Activated naive CD4-positive, alpha-beta T cell treated with anti-CD3 and anti-CD28 coated beads, Interleukin-2, amount 50 U/mL, for 72 hours (primary cell): Measurements from ENCODE around the gene NTN3. TPM values are rescaled to one million over a fixed set of nuclear protein-coding genes. Genes with fewer than 3 reads are reported as not detected.
A peak's percentile ranks its signal among the peaks of the same experiment; 100 is the strongest.
"Not testable (repeated sequence)": the region's sequence is repeated elsewhere in the genome, so short reads cannot be mapped to it uniquely, and the experiment has no call there.

ENCODE experiments used
- ATAC-seq, 2 donors: fragments of 150-1000 bp; cut with Tn5 transposase; 2 replicates each; pipeline ENCODE4 v1.10.0; 2021; ENCODE audit warnings: mild to moderate bottlenecking in 2 of 2, moderate library complexity in 2 of 2
- DNase-seq, 2 donors: peaks; one replicate each; pipeline ENCODE4 v3.0.0; 2021 to 2022; ENCODE audit warnings: low spot score in 2 of 2
- H3K27ac Mint-ChIP-seq, 2 donors: one replicate each; pipeline ENCODE4 v1.8.0; 2022; ENCODE audit warnings: mild to moderate bottlenecking in 2 of 2, mixed read lengths in 2 of 2
- H3K36me3 Mint-ChIP-seq, 2 donors: one replicate each; pipeline ENCODE4 v1.8.0; 2022; ENCODE audit warnings: mixed read lengths in 2 of 2
- H3K9me3 Mint-ChIP-seq, 2 donors: one replicate each; pipeline ENCODE4 v1.8.0; 2022; ENCODE audit warnings: mixed read lengths in 2 of 2
- total RNA-seq, 2 donors: library from RNA; stranded (reverse); gene quantifications; one replicate each; pipeline ENCODE4 v1.2.3, GENCODE V29; 2022

The NTN3 gene
- total RNA-seq, 2 donors from 2014 or later: not detected

- DNase-seq (peak in 1 of 2 donors; percentile 50), ATAC-seq (no peak)
- no peaks in the 10 kb centered on the region for H3K9me3 Mint-ChIP-seq
- H3K36me3 Mint-ChIP-seq: peaks cover 28 to 51% of the 10 kb centered on the region in 2 donors
- H3K27ac Mint-ChIP-seq: no peak overlapping the region
Measured at GRCh38 chr16:2436110-2436509, 35.0 kb upstream of the NTN3 start.

GRCh38 chr16:2437032-2437790 lies 33.9 kb upstream of the NTN3 start:
- no peak for ATAC-seq
- Mint-ChIP-seq H3K9me3 (no peaks in the 10 kb centered on the region), H3K27ac (peak overlapping the region in 1 of 2 donors; percentile 33)

GRCh38 chr16:2438121-2438520 lies 33.0 kb upstream of the NTN3 start:
- ATAC-seq: no peak
- Mint-ChIP-seq H3K9me3 (no peaks in the 10 kb centered on the region), H3K27ac (no peak overlapping the region), H3K36me3 (peaks cover 22 to 45% of the 10 kb centered on the region in 2 donors)
- DNase-seq: no peak

More at GRCh38 chr16:2437032-2437790, 33.9 kb upstream of the NTN3 start:
- peaks cover 28 to 51% of the 10 kb centered on the region in 2 donors for H3K36me3 Mint-ChIP-seq
- DNase-seq: peak in 1 of 2 donors; percentile 52

- ATAC-seq (peak in 1 of 2 donors; percentile 15), DNase-seq (no peak)
- Mint-ChIP-seq H3K9me3 (no peaks in the 10 kb centered on the region), H3K36me3 (peaks cover 26 to 43% of the 10 kb centered on the region in 2 donors), H3K27ac (peak overlapping the region in 1 of 2 donors; percentile 48)
Measured at GRCh38 chr16:2439598-2439997, 31.5 kb upstream of the NTN3 start.

- H3K36me3 Mint-ChIP-seq: peaks cover 32 to 44% of the 10 kb centered on the region in 2 donors
- H3K27ac Mint-ChIP-seq, H3K9me3 Mint-ChIP-seq, DNase-seq: not testable (repeated sequence)
- ATAC-seq: peak; percentile 34 to 71
Measured at GRCh38 chr16:2441143-2441804, 29.8 kb upstream of the NTN3 start.

GRCh38 chr16:2443555-2443954 lies 27.5 kb upstream of the NTN3 start:
- no peak for DNase-seq
- Mint-ChIP-seq H3K9me3 (no peaks in the 10 kb centered on the region), H3K27ac (peak overlapping the region in 1 of 2 donors; percentile 22), H3K36me3 (peaks cover 23 to 30% of the 10 kb centered on the region in 2 donors)
- ATAC-seq: peak in 1 of 2 donors; percentile 42

GRCh38 chr16:2447920-2448583 lies 23.0 kb upstream of the NTN3 start:
- H3K36me3 Mint-ChIP-seq: peaks cover 23 to 36% of the 10 kb centered on the region in 2 donors
- no peaks in the 10 kb centered on the region for H3K9me3 Mint-ChIP-seq
- H3K27ac Mint-ChIP-seq: no peak overlapping the region
- DNase-seq (no peak), ATAC-seq (no peak)

- Mint-ChIP-seq H3K9me3 (no peaks in the 10 kb centered on the region), H3K36me3 (peaks cover 21 to 37% of the 10 kb centered on the region in 2 donors), H3K27ac (no peak overlapping the region)
- no peak for DNase-seq
- ATAC-seq: no peak
Measured at GRCh38 chr16:2449118-2449517, 22.0 kb upstream of the NTN3 start.

GRCh38 chr16:2450535-2450934 lies 20.6 kb upstream of the NTN3 start:
- H3K27ac Mint-ChIP-seq: no peak overlapping the region
- H3K36me3 Mint-ChIP-seq: peaks cover 16 to 34% of the 10 kb centered on the region in 2 donors
- ATAC-seq (no peak), DNase-seq (no peak)
- no peaks in the 10 kb centered on the region for H3K9me3 Mint-ChIP-seq

- H3K27ac Mint-ChIP-seq: no peak overlapping the region
- ATAC-seq (no peak), DNase-seq (no peak)
- no peaks in the 10 kb centered on the region for H3K9me3 Mint-ChIP-seq
- H3K36me3 Mint-ChIP-seq: peaks cover 16 to 34% of the 10 kb centered on the region in 2 donors
Measured at GRCh38 chr16:2450975-2451381, 20.1 kb upstream of the NTN3 start.

- Mint-ChIP-seq H3K9me3 (no peaks in the 10 kb centered on the region), H3K27ac (no peak overlapping the region), H3K36me3 (peaks cover 16 to 33% of the 10 kb centered on the region in 2 donors)
- no peak for DNase-seq
- ATAC-seq: no peak
Measured at GRCh38 chr16:2451851-2452320, 19.2 kb upstream of the NTN3 start.

- ATAC-seq: no peak
- H3K9me3 Mint-ChIP-seq: no peaks in the 10 kb centered on the region
- no peak overlapping the region for H3K27ac Mint-ChIP-seq
- no peak for DNase-seq
- peaks cover 16 to 33% of the 10 kb centered on the region in 2 donors for H3K36me3 Mint-ChIP-seq
Measured at GRCh38 chr16:2452650-2453049, 18.4 kb upstream of the NTN3 start.

- H3K27ac Mint-ChIP-seq: peak overlapping the region; percentile 57 to 72
- no peaks in the 10 kb centered on the region for H3K9me3 Mint-ChIP-seq
- DNase-seq (no peak), ATAC-seq (no peak)
- H3K36me3 Mint-ChIP-seq: peaks cover 16 to 24% of the 10 kb centered on the region in 2 donors
Measured at GRCh38 chr16:2455081-2455845, 15.8 kb upstream of the NTN3 start.

GRCh38 chr16:2456551-2457153 lies 14.4 kb upstream of the NTN3 start:
- DNase-seq: no peak
- Mint-ChIP-seq H3K9me3 (no peaks in the 10 kb centered on the region), H3K27ac (peak overlapping the region in 1 of 2 donors; percentile 72), H3K36me3 (peaks cover 16 to 24% of the 10 kb centered on the region in 2 donors)
- ATAC-seq: no peak

GRCh38 chr16:2457267-2457666 lies 13.8 kb upstream of the NTN3 start:
- Mint-ChIP-seq H3K9me3 (no peaks in the 10 kb centered on the region), H3K36me3 (peaks cover 11 to 22% of the 10 kb centered on the region in 2 donors), H3K27ac (peak overlapping the region in 1 of 2 donors; percentile 82)
- ATAC-seq (no peak), DNase-seq (no peak)

GRCh38 chr16:2457946-2458345 lies 13.2 kb upstream of the NTN3 start:
- ATAC-seq (no peak), DNase-seq (no peak)
- Mint-ChIP-seq H3K36me3 (peaks cover 6 to 15% of the 10 kb centered on the region in 2 donors), H3K27ac (peak overlapping the region in 1 of 2 donors; percentile 82), H3K9me3 (no peaks in the 10 kb centered on the region)
